H9 (cell line): ENCODE results near the gene EVL. TPM values are rescaled to one million over a fixed set of nuclear protein-coding genes. Genes with fewer than 3 reads are reported as not detected.

Experiments used
- DNase-seq: peaks from one replicate; pipeline ENCODE4 v3.0.0-alpha.2; 2017
- H2AFZ ChIP-seq: one replicate; pipeline ENCODE4 v1.6.1; 2013; ENCODE audit warnings: mild to moderate bottlenecking, low read length, control low read depth, moderate library complexity
- H2AK5ac ChIP-seq: 2 replicates; pipeline ENCODE4 v1.6.1; 2013; ENCODE audit warnings: low read length, control low read depth, mixed read lengths; ENCODE audit not compliant: insufficient read length
- H2BK120ac ChIP-seq: one replicate; pipeline ENCODE4 v1.6.1; 2013; ENCODE audit warnings: low read depth, mild to moderate bottlenecking, low read length, control low read depth, inconsistent platforms; ENCODE audit not compliant: poor library complexity, severe bottlenecking
- H2BK12ac ChIP-seq: 2 replicates; pipeline ENCODE4 v1.6.1; 2013; ENCODE audit warnings: low read length, control low read depth, mixed read lengths, low read depth; ENCODE audit not compliant: insufficient read length
- H2BK15ac ChIP-seq: 2 replicates; pipeline ENCODE4 v1.6.1; 2013; ENCODE audit warnings: low read depth, low read length, control low read depth
- H2BK20ac ChIP-seq: one replicate; pipeline ENCODE4 v1.6.1; 2013; ENCODE audit warnings: low read depth, mild to moderate bottlenecking, low read length, control low read depth, inconsistent platforms; ENCODE audit not compliant: poor library complexity, severe bottlenecking
- H2BK5ac ChIP-seq: 2 replicates; pipeline ENCODE4 v1.6.1; 2013; ENCODE audit warnings: low read length, control low read depth, mixed read lengths; ENCODE audit not compliant: insufficient read length
- H3K14ac ChIP-seq: 2 replicates; pipeline ENCODE4 v1.6.1; 2013; ENCODE audit warnings: low read length, control low read depth; ENCODE audit not compliant: insufficient read depth
- H3K18ac ChIP-seq: 2 replicates; pipeline ENCODE4 v1.6.1; 2013; ENCODE audit warnings: low read depth, mild to moderate bottlenecking, mixed read lengths, low read length, control low read depth; ENCODE audit not compliant: insufficient read length
- H3K23ac ChIP-seq: 2 replicates; pipeline ENCODE4 v1.6.1; 2013; ENCODE audit warnings: low read length, control low read depth, mixed read lengths, low read depth; ENCODE audit not compliant: insufficient read length
- H3K23me2 ChIP-seq: 2 replicates; pipeline ENCODE4 v1.6.1; 2013; ENCODE audit warnings: low read depth, mild to moderate bottlenecking, mixed read lengths, low read length, control low read depth; ENCODE audit not compliant: insufficient read length, poor library complexity, severe bottlenecking
- H3K27ac ChIP-seq: 2 replicates; pipeline ENCODE4 v1.5.1; 2013; ENCODE audit warnings: low read length, control low read depth, mixed read lengths, low read depth; ENCODE audit not compliant: insufficient read length
- H3K27me3 ChIP-seq: 2 replicates; pipeline ENCODE4 v1.6.1; 2013; ENCODE audit warnings: low read length, control low read depth, inconsistent platforms; ENCODE audit not compliant: insufficient read depth
- H3K4ac ChIP-seq: 2 replicates; pipeline ENCODE4 v1.6.1; 2013; ENCODE audit warnings: low read depth, mild to moderate bottlenecking, control low read depth, inconsistent platforms, low read length, moderate library complexity
- H3K4me1 ChIP-seq: 2 replicates; pipeline ENCODE4 v1.6.1; 2013; ENCODE audit warnings: low read length, control low read depth, inconsistent platforms; ENCODE audit not compliant: insufficient read depth
- H3K4me2 ChIP-seq: 2 replicates; pipeline ENCODE4 v1.6.1; 2013; ENCODE audit warnings: low read length, control low read depth, mixed read lengths; ENCODE audit not compliant: insufficient read length, insufficient read depth
- H3K56ac ChIP-seq: 2 replicates; pipeline ENCODE4 v1.6.1; 2013; ENCODE audit warnings: low read depth, mild to moderate bottlenecking, mixed read lengths, low read length, control low read depth; ENCODE audit not compliant: insufficient read length
- H3K79me1 ChIP-seq: 2 replicates; pipeline ENCODE4 v1.6.1; 2013; ENCODE audit warnings: low read depth, mild to moderate bottlenecking, moderate library complexity, low read length, control low read depth, inconsistent platforms; ENCODE audit not compliant: insufficient read depth, poor library complexity, severe bottlenecking
- H3K79me2 ChIP-seq: 2 replicates; pipeline ENCODE4 v1.6.1; 2013; ENCODE audit warnings: low read length, control low read depth, inconsistent platforms; ENCODE audit not compliant: insufficient read depth
- H3K9ac ChIP-seq: 2 replicates; pipeline ENCODE4 v1.6.1; 2013; ENCODE audit warnings: low read length, control low read depth, mixed read lengths; ENCODE audit not compliant: insufficient read length; ENCODE audit errors: extremely low read depth
- H3K9me3 ChIP-seq: one replicate; pipeline ENCODE4 v1.6.1; 2013; ENCODE audit warnings: low read depth, low read length, inconsistent platforms; ENCODE audit not compliant: control insufficient read depth
- H3T11ph ChIP-seq: one replicate; pipeline ENCODE4 v1.6.1; 2013; ENCODE audit warnings: mild to moderate bottlenecking, low read length, control low read depth, inconsistent platforms
- H4K20me1 ChIP-seq: one replicate; pipeline ENCODE4 v1.6.1; 2013; ENCODE audit not compliant: control insufficient read depth, insufficient read length, insufficient read depth
- H4K5ac ChIP-seq: 2 replicates; pipeline ENCODE4 v1.6.1; 2013; ENCODE audit warnings: low read depth, mild to moderate bottlenecking, mixed read lengths, low read length, control low read depth; ENCODE audit not compliant: insufficient read length
- H4K8ac ChIP-seq: replicated peaks from 2 replicates; pipeline ENCODE4 v1.6.1; 2013; ENCODE audit warnings: low read length, control low read depth, mixed read lengths, low read depth; ENCODE audit not compliant: insufficient read length
- H4K91ac ChIP-seq: 2 replicates; pipeline ENCODE4 v1.6.1; 2013; ENCODE audit warnings: low read depth, mild to moderate bottlenecking, moderate library complexity, mixed read lengths, low read length, control low read depth; ENCODE audit not compliant: insufficient read length
- H3K27ac Mint-ChIP-seq, 3 experiments: 2 replicates in 2 of 3; 3 replicates in 1 of 3; pipeline ENCODE4 v1.8.0; 2020 to 2021; ENCODE audit warnings: mixed read lengths in 3 of 3, mild to moderate bottlenecking in 1 of 3, moderate library complexity in 1 of 3
- H3K27me3 Mint-ChIP-seq: 2 replicates; pipeline ENCODE4 v1.8.0; 2021; ENCODE audit warnings: low read depth, mild to moderate bottlenecking, moderate library complexity, mixed read lengths
- H3K36me3 Mint-ChIP-seq, 3 experiments: 2 replicates in 2 of 3; 3 replicates in 1 of 3; pipeline ENCODE4 v1.8.0; 2020 to 2021; ENCODE audit warnings: low read depth in 3 of 3, mixed read lengths in 3 of 3; ENCODE audit not compliant: insufficient read depth in 1 of 3
- H3K4me1 Mint-ChIP-seq, 2 experiments: 2 replicates each; pipeline ENCODE4 v1.8.0; 2020; ENCODE audit warnings: mixed read lengths in 2 of 2
- H3K4me3 Mint-ChIP-seq, 2 experiments: 2 replicates in 1 of 2; 3 replicates in 1 of 2; pipeline ENCODE4 v1.8.0; 2020 to 2021; ENCODE audit warnings: mild to moderate bottlenecking in 2 of 2, mixed read lengths in 2 of 2, moderate library complexity in 1 of 2
- H3K9me3 Mint-ChIP-seq, 2 experiments: 2 replicates in 1 of 2; 3 replicates in 1 of 2; pipeline ENCODE4 v1.8.0; 2020; ENCODE audit warnings: mild to moderate bottlenecking in 2 of 2, mixed read lengths in 2 of 2, moderate library complexity in 1 of 2
- WGBS: extraction: QIAGEN DNeasy Blood & Tissue Kit; methylation state at CpG from one replicate; pipeline ENCODE4 v1.1.7; 2013; ENCODE audit warnings: missing lambda C conversion rate, low lambda C conversion rate, mixed read lengths; ENCODE audit not compliant: insufficient read length; ENCODE audit errors: extremely low coverage; 5-methylcytosine and 5-hydroxymethylcytosine counted together
- total RNA-seq: library from RNA; stranded (reverse); gene quantifications from 2 replicates; pipeline ENCODE4 v1.2.1, GENCODE V29; 2021
- TF ChIP-seq, protein P1 (sequence below): fragments of 200-600 bp; sonication (generic); conservative IDR thresholded peaks from 3 replicates; pipeline ENCODE4 v1.8.0; 2021; ENCODE audit warnings: antibody characterized with exemption, mild to moderate bottlenecking

The EVL gene
- total RNA-seq, 1 experiment from 2014 or later, result 53.2 TPM

DNA sequence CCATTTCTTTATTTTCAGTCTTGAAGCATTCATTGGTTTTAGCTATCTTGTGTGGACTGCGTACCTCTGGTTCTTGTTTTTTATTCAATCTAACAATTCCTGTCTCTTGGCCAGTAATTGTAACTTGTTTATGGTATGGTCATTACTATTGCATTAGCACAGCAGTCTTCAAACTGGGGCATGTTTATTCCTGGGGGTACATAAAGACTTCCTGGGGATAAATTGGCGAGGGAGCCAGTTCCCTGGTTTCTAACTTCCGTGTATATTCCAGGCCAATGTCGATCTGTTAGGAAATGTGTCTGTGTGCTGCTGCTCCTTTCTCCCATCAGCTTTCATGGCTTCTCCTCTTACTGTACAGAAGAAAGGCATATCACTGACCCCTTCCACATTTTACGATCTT lies 13.7 kb upstream of the EVL start:
- Histone ChIP-seq H2BK15ac (no peak overlapping the region), H3K56ac (no peak overlapping the region), H3K79me1 (no peaks in the 10 kb centered on the region), H4K5ac (no peak overlapping the region), H2AFZ (no peak overlapping the region), H3K14ac (no peak overlapping the region), H3K23ac (no peak overlapping the region), H3K27me3 (no peaks in the 10 kb centered on the region), H2AK5ac (no peak overlapping the region), H2BK12ac (no peak overlapping the region), H3K23me2 (no peaks in the 10 kb centered on the region), H3K4me2 (no peak overlapping the region), H4K91ac (no peak overlapping the region), H2BK5ac (no peak overlapping the region), H4K8ac (no peak overlapping the region), H3T11ph (no peak overlapping the region), H3K27ac (no peak overlapping the region), H3K79me2 (no peaks in the 10 kb centered on the region), H3K4me1 (no peaks in the 10 kb centered on the region), H4K20me1 (no peaks in the 10 kb centered on the region), H3K4ac (no peak overlapping the region), H2BK120ac (no peak overlapping the region), H3K18ac (no peak overlapping the region), H3K9ac (no peak overlapping the region), H3K9me3 (no peaks in the 10 kb centered on the region), H2BK20ac (no peak overlapping the region)
- no peaks in the 10 kb centered on the region for H3K36me3 Mint-ChIP-seq
- TF ChIP-seq, protein P1, sequence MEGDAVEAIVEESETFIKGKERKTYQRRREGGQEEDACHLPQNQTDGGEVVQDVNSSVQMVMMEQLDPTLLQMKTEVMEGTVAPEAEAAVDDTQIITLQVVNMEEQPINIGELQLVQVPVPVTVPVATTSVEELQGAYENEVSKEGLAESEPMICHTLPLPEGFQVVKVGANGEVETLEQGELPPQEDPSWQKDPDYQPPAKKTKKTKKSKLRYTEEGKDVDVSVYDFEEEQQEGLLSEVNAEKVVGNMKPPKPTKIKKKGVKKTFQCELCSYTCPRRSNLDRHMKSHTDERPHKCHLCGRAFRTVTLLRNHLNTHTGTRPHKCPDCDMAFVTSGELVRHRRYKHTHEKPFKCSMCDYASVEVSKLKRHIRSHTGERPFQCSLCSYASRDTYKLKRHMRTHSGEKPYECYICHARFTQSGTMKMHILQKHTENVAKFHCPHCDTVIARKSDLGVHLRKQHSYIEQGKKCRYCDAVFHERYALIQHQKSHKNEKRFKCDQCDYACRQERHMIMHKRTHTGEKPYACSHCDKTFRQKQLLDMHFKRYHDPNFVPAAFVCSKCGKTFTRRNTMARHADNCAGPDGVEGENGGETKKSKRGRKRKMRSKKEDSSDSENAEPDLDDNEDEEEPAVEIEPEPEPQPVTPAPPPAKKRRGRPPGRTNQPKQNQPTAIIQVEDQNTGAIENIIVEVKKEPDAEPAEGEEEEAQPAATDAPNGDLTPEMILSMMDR, result no peak
- no CpG with 5 or more reads among the region's 5 CpGs for WGBS
- DNase-seq, result no peak
- no peak overlapping the region for H3K27ac Mint-ChIP-seq
- no peaks in the 10 kb centered on the region for H3K4me1 Mint-ChIP-seq
- no peaks in the 10 kb centered on the region for H3K27me3 Mint-ChIP-seq
- no peak overlapping the region for H3K4me3 Mint-ChIP-seq
- H3K9me3 Mint-ChIP-seq, result no peaks in the 10 kb centered on the region
